ENCODE data around the gene BDKRB1.

Gene BDKRB1

GRCh38 chr14:96284008-96284407, 28.0 kb downstream of the BDKRB1 start:
- DNase-seq: no peak

GRCh38 chr14:96284430-96284829, 28.4 kb downstream of the BDKRB1 start:
- DNase-seq: no peak

- no peak for DNase-seq
Measured at GRCh38 chr14:96285667-96286066, 29.7 kb downstream of the BDKRB1 start.

- DNase-seq: no peak
Measured at GRCh38 chr14:96286251-96286650, 30.2 kb downstream of the BDKRB1 start.

GRCh38 chr14:96287856-96288255, 31.8 kb downstream of the BDKRB1 start:
- no peak for DNase-seq

GRCh38 chr14:96294246-96294645, 38.2 kb downstream of the BDKRB1 start:
- no peak for DNase-seq

- DNase-seq: peak; percentile 18 to 42
Measured at GRCh38 chr14:96297000-96297399, 41.0 kb downstream of the BDKRB1 start.

- DNase-seq: no peak
Measured at GRCh38 chr14:96297997-96298515, 42.0 kb downstream of the BDKRB1 start.

GRCh38 chr14:96299441-96299840, 43.4 kb downstream of the BDKRB1 start:
- DNase-seq: no peak

- no peak for DNase-seq
Measured at GRCh38 chr14:96303981-96304380, 48.0 kb downstream of the BDKRB1 start.

- no peak for DNase-seq
Measured at GRCh38 chr14:96304956-96305355, 48.9 kb downstream of the BDKRB1 start.

- DNase-seq: no peak
Measured at GRCh38 chr14:96307434-96307833, 51.4 kb downstream of the BDKRB1 start.

- DNase-seq: no peak
Measured at GRCh38 chr14:96309133-96309895, 53.3 kb downstream of the BDKRB1 start.

GRCh38 chr14:96309896-96310330, 53.9 kb downstream of the BDKRB1 start:
- no peak for DNase-seq

- no peak for DNase-seq
Measured at GRCh38 chr14:96310906-96311305, 54.9 kb downstream of the BDKRB1 start.

Data from Kasumi-1 (cell line).